NCI-H187 (cell line): ENCODE data around the gene LCOR.
"Not testable (repeated sequence)": the region's sequence is repeated elsewhere in the genome, so short reads cannot be mapped to it uniquely, and the experiment has no call there.

Experiments
- DNase-seq, 2 experiments: peaks; one replicate each; lab custom pipeline; 2025; lab: John Stamatoyannopoulos, UW

The LCOR gene

DNA sequence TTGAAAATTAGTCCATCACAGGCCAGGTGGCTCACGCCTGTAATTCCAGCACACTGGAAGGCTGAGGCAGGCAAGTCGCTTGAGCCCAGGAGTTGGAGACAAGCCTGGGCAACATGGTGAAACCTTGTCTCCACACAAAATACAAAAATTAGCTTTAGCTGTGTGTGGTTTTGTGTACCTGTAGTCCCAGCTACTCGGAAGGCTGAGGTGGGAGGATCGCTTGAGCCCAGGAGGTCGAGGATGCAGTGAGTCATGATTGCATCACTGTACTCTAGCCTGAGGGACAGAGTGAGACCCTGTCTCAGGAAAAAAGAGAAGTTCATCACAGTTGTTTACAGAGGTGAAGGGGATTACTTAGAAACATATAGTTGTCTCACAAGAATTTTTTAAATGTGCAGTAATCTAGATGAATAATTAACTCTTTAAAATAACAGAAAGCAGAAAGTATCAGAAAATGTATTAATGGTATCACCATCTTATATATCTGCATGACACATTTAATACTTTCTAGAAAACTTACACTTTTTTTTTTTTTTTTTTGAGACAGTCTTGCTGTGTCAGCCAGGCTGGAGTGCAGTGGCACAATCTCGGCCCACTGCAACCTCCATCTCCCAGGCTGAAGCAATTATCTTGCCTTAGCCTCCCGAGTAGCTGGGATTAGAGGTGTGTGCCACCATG is 8.9 kb downstream of the LCOR start:
- DNase-seq, result no peak

DNA sequence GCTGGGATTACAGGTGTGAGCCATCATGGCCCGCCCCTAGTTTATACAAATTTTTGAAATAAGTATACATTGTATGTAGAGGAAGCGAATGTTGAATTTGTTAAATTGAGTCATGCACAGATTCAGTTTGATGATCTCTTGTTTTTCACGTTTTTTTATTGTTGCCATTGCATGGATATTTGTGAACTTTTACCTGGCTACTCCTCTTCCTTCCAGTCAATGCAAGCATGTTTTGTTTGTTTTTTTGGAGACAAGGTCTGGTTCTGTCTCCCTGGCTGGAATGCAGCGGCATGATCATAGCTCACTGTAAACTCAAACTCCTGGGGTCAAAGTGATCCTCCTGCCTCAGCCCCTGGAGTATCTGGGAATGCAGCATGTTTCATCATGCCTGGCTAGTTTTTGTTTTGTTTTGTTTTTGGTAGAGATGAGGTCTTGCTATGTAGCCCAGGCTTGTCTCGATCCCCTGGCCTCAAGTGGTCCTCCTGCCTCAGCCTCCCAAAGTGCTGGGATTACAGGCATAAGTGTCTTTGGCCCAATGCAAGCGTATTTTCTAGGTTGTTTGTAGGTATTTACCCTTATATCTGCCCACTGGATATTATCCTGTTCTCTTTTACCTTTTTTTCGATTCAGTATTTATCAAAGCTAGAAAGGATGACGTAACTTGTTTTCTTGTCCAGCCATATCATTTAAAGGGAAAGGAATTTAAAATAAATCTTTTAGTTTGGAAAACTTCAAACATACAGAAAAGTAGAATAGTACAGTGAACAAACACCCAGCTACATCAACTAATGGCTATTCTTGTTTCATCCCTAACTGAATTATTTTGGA is 11.0 kb downstream of the LCOR start:
- no peak for DNase-seq

DNA sequence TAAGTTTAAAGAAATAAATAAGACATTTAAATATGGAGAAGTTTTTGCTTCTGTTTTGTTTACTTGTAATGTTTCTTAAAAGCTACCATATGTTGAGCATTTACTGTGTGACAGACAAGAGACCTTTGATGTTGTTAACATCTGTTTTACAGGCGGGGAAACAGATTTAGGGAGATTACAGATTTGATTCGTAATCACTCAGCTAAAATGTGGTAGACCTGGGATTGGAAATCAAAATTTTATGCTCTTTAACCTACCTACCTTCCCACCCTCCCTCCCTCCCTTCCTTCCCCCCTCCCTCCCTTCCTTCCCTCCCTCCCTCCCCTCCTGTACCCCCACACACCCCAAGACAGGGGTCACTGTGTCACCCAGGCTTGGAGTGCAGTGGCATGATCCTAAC is 11.7 kb downstream of the LCOR start:
- DNase-seq, result no peak

DNA sequence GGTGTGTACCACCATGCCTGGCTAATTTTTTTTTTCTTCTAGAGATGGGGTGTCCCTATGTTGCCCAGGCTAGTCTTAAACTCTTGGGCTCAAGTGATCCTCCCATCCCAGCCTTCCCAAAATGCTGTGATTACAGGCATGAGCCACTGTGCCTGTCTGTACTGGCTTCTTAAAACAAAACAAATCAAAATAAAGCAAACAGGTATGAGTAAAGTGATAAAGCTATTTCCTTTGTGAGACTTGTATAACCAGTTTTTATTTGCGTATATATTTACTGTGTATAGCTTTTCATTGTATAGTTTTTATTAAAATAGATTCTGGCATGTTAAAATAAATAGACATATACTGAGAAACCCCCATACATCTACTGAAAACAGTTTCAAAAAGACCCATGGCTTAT is 14.3 kb downstream of the LCOR start:
- no peak for DNase-seq

DNA sequence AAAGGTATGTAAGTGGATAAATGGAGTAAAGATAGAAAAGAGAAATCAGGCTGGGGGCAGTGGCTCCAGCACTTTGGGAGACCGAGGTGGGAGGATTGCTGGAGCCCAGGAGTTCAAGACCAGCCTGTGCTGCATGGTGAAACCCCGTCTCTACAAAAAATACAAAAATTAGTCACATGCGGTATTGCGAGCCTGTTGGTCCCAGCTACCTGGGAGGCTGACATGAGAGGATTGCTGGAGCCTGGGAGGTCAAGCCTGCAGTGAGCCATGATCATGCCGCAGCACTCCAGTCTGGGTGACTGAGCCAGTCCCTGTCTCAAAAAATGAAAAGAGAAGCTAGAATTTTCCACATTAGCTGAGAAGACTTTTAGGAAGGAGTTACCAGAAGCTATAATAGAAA is 14.8 kb downstream of the LCOR start:
- DNase-seq, result no peak

DNA sequence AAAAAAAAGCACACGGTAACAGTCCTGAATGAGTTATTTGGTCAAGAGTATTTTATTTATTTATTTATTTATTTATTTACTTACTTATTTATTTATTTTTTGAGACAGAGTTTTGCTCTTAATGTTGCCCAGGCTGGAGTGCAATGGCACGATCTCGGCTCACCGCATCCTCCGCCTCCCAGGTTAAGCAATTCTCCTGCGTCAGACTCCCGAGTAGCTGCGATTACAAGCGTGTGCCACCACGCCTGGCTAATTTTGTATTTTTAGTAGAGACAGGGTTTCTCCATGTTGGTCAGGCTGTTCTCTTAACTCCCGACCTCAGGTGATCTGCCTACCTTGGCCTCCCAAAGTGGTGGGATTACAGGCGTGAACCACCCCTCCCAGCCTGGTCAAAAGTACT is 15.3 kb downstream of the LCOR start:
- not testable (repeated sequence) for DNase-seq

DNA sequence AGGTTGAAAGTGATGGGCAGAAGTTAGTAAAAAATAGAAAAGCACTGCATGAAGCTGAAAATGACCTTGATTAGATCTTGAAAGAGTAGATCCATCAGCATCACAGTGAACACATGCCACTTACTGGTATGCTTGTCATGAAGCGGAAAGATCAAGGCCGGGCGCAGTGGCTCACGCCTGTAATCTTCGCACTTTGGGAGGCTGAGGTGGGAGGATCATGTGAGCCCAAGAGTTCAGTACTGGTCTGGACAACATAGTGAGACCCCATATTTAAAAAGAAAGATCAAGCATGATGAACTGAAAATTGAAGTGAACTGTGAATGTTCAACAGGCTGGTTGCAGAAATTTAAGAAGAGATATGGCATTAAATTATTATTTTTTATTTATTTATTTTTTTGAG is 18.0 kb downstream of the LCOR start:
- DNase-seq, result no peak

DNA sequence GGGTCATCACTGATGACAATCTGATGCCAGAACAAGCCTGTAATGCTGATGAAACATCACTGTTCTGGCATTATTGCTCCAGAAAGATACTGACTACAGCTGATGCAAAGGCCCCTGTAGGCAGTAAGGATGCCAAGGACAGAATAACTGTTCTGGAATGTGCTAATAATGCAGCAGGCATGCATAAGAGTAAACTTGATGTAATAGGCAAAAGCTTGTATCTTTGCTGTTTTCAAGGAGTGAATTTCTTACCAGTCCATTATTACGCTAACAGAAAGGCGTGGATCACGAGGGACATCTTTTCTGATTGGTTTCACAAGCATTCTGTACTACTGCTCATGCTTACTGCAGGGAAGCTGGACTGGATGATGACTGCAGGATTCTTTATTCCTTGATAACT is 18.7 kb downstream of the LCOR start:
- no peak for DNase-seq

DNA sequence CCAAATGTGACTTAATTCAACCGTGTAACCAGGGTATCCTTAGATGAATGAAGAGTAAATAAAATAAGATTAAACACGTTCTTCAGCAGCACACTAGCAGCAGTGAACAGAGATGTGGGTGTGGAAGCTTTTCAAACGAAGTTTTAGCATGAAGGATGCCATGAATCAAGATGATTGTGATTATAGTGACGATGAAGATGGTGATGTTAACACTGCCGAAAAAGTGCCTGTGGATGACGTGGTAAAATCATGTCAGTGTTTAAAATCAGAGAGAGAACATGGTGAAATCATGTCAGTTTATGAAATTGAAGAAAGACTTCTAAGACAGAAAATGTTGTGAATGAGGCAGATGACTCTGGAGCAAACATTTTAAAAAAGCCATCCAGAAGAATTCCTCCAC is 19.2 kb downstream of the LCOR start:
- DNase-seq, result no peak

DNA sequence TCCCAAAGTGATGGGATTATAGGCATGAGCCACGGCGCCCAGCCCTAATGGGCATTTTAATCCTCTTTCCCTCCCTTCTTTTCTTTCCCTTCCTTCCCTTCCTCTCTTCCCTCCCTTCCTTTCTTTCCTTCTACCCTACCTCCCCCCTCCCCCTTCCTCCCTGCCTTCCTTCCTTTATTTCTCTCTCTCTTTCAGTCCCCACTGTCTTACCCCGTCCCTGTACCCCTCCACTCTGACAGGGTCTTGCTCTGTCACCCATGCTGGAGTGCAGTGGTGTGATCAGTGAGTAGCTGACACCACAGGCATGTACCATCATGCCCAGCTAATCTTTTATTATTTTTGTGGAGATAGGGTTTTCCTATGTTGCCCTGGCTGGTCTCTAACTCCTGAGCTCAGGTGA is 24.2 kb downstream of the LCOR start:
- no peak for DNase-seq

DNA sequence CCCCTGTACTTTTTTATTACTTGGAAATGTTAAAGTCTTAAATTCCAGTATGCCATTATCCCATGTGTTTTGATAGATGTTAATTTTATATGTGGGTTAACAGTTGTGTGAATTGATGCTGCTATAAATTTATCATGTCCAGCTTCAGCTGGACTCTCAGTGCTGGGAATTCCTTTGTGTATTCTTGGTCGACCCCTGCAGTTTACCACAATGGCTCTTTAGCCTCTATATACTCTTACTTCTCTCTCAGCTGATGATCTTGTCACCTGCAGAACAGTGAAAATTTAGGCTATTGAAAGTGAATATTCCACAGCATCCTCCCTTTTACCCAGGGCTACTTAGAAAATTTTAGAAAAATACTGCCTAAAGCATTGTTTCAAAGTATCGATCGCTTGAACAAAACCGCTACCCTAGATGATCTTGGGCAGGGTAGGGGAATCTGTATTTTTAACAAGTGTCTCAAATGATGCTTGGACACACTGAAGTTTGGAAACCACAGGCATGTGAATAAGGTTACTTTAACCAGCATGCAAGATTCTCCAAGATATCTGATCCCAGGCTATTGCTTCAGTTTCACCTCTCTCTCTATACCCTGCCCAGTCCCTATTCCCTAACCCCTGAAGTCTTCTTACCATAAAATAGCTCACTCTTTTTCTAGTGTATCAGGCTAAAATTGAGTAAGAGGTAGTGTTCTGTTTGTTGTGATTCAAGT is 25.4 kb downstream of the LCOR start:
- DNase-seq, result no peak

DNA sequence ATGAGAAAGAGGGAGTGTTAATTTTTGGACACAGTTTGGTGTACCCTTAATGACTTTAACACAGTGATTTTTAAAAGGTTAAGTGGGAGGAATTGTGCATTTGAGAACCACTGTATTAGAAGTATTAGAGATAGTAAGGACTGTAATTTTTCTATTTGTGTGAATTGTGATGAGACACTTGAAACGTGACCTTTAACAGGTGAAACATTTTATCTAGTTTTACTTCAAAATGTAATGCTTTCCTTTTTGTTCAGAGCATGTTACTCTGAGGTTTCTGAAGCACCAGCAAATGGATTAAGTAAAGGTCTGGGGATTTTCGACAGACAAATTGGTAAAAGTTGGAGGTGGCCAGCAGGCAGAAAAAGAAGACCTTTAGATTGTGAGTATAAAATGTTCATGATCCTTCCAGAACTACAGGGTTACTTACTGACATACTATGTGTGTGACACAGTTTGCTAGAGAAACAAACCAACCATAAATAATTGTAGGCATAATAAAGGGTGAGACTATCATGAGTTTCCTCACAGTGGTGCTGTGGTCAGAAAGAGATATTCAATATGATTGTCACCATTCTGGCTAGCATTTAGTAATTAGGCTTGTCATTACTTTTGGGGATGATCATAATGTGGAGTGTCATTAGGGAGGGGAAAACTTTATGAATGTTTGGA is 26.1 kb downstream of the LCOR start:
- DNase-seq, result no peak

DNA sequence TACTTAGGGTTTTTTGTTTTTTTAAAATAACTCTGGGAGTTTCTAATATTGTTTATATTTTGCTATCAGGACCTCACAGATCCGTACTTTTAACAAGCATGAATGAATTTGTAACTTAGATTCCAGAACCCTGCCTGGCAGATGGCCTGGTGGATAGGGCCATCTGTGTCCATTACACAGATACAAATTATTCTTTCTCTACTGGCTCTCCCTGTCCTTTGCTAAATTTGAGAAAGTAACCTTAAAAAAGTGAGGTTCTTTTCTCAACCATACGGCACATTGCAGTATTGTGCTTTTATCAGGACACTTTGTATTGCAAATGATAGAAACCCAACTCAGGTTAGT is 26.6 kb downstream of the LCOR start:
- no peak for DNase-seq

DNA sequence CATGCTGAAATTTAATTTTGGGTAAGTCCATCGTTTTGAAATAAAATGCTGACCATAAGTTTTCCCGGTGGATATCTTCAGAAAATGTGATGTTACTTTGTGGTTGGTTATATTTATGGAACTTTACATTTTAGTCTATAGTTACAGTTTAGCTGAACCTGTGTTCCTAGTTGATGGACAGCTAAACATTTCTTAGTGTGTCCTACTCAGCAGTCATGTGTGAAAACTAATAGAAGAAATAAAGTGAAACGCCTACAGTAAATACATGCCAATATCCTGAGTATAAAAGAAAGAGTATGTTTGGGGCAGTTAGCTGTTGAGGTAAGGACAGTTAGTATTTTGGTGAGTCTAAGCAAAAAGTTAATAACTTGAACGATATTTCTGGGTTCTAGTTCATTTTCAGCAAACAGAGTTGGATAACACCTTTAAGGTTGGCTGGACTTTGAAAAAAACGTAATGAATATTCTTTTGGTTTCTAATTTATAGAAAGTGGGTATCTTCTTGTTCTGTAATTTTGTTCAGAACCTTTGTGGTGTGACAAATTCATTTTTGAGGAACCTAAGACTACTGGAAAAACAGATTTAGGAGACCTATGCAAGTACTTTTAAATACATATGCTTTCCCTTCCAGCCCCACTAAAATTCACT is 28.7 kb downstream of the LCOR start:
- DNase-seq, result no peak

DNA sequence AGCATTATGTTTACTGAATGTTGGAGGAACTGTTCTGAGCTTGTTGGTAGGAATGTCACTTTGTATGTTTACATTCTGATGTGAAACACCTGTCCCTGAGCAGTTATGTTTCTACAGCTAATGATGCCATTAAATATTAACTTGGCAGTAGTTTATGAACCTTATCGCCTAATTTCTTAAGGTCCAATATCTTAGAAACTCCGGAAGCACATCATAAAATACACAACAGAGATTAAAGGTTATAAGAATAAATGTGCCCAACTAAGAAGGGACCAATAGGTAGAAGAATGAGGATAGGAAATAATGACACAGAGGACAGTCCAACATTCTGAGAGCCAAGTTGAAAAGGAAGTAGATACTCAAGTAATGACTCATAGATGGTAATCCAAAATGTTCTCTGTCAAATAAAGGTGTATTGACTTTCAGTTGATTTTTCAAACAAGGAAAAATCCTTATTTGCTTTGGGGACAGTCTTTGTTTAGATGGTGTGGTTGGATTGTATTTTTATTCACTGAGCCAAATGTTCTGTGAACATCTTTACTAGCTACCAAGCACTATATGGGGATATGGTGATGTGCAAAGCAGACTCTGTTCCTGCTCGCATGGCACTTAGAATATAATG is 31.9 kb downstream of the LCOR start:
- DNase-seq, result no peak

DNA sequence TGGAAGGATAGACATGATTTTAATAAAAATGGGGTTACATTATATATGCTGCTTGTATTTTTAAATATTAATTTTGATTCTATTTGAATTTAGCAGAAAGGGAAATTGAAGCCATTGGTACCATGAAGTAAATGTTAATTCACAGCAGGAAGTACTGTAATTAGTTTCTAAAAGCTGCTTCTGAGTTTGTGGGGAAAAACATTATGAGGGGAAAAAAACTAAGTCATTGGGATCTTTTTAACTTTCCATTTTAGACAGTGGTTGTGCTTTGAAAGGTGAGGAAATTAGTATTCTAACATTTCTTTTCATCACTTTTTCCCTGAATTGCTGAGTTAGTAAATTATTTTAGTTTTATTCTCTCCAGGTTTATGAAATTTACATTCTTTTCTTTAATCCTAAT is 41.0 kb downstream of the LCOR start:
- DNase-seq, result no peak

DNA sequence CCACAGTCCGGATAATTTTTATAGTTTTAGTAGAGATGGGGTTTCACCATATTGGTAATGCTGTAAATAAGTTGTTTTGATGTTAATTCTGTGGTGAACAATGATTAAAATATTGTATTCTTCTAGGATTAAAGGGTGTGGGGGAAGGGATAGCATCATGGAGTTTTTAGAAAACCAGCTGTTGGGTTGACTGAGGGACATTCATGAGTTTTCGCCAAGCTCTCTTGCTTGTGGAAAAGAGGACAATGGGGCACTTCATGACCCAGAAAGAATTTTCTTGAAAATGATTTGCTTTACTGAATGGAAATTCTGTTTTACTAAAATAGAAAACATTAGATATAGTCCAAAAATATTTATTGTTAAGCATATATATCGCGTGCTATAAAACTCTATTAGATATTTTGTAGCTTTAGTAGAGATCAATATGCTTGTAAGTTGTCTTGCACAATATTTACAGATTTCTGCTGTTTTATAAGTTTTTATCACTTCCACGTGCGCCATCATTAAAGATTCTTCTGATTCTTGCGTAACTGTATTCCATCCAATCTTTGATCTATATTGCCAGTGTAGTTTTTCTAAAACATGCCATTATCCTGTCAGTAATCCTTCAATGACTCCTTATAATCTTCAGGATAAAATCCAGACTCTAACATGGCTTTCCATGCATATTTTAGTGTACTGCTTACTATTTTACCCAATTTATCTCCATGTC is 41.8 kb downstream of the LCOR start:
- no peak for DNase-seq

DNA sequence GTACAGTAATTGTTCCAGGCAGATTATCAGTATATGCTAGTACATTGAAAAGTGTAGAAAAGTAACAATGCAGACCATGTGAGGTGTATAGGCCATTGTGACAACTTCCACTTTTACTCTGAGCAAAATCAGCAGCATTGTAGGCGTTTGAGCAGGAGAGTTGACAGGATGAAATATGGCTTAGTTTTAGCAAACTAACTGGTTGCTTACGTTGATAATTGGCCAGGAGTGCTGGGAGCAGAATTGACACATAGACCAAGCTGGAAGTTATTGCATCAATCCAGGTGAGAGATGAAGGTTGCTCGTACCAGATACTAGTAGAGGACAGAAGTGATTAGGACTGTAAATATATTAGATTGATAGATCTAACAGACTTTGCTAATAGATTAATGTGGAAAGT is 46.0 kb downstream of the LCOR start:
- no peak for DNase-seq

DNA sequence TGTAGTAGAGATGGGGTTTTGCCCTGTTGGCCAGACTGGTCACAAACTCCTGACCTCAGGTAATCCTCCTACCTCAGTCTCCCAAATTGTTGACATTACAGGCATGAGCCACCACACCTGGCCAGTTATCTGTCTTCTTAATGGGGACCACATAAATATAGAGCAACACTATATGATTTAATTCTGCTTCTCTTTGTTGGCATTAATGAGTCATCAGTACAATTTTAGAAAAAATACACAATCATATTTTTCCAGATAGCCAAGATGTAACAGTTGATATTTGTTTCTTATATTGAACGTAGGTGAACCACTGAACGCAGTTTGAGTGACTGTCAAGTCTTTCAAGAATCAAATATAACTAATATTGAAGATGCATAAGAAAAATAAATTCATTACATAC is 48.5 kb downstream of the LCOR start:
- no peak for DNase-seq

DNA sequence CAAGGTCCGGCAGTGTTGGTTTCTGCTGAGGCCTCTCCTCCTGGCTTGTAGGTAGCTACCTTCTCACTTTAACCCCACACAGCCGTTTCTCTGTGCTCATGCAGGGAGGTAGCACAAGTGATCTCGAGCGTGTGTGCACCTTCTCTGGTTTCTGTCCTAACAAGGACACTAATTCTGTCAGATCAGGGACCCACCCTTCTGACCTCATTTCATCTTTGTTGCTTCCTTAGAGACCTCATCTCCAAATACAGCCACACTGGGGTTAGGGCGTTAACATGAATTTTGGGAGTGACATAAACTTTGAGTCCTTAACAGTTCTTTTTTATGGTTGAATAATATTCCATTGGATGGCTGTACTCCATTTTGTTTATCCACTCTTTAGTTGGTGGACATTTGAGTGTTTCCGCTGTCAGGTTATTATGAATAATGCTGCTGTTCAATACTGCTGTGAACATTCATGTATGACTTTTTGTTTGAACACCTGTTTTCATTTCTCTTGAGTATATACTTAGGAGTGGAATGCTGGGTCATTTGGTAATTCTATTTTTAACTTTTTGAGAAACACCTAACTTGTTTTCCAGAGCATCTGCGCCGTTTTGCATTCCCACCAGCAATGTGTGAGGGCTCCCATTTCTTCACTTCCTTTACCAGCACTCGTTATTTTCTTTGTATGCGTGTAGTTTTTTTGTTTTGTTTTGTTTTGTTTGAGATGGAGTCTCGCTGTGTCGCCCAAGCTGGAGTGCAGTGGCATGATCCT is 57.5 kb downstream of the LCOR start:
- no peak for DNase-seq
